HUES48 (cell line): ENCODE measurements around the gene PAPSS2.

Source experiments
- H3K27ac ChIP-seq: one replicate; pipeline ENCODE4 v1.7.0; 2013; ENCODE audit warnings: low read depth, low read length, inconsistent platforms
- H3K27me3 ChIP-seq: 2 replicates; pipeline ENCODE4 v1.6.1; 2013; ENCODE audit warnings: mild to moderate bottlenecking, low read length; ENCODE audit not compliant: control insufficient read depth, insufficient read depth
- H3K36me3 ChIP-seq: 2 replicates; pipeline ENCODE4 v1.6.1; 2013; ENCODE audit warnings: low read length; ENCODE audit not compliant: control insufficient read depth, insufficient read depth
- H3K4me1 ChIP-seq: 2 replicates; pipeline ENCODE4 v1.6.1; 2013; ENCODE audit warnings: mild to moderate bottlenecking, low read length; ENCODE audit not compliant: control insufficient read depth, insufficient read depth
- H3K4me3 ChIP-seq: 2 replicates; pipeline ENCODE4 v1.5.1; 2013; ENCODE audit warnings: mild to moderate bottlenecking, low read depth, low read length
- H3K9ac ChIP-seq: 2 replicates; pipeline ENCODE4 v1.6.1; 2013; ENCODE audit warnings: mild to moderate bottlenecking, low read depth, low read length, moderate library complexity
- H3K9me3 ChIP-seq: 2 replicates; pipeline ENCODE4 v1.6.1; 2013; ENCODE audit warnings: low read length; ENCODE audit not compliant: control insufficient read depth, insufficient read depth

PAPSS2 gene

DNA sequence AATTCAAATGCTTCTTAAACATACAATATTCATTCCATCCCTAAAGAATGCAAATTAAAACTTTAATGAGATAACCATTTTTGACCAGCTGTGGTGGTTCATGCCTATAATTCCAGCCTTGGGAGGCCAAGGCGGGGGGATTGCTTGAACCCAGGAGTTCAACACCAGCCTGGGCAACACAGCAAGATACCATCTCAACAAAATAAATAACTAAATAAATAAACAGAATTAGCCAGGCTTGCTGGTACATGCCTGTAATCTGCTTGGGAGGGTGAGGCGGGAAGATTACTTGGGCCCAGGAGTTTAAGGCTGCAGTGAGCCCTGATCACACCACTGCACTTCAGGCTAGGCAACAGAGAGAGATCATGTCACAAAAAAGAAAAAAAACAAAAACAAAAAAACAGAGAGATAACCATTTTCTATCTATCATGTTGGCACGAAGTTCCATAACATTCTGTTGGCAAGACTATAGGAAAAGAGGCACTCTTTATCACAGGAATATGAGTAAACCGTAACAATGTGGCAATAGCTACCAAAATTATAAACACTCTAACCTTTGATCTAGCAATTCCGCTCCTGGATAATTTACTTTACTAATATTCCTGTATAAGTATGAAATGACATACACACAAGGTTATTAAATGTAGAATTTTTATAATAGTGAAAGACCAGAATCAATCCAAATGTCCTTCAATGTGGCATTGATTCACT lies 106.1 kb downstream of the PAPSS2 start:
- H3K9me3 ChIP-seq: no peaks in the 10 kb centered on the region
- no peaks in the 10 kb centered on the region for H3K27me3 ChIP-seq
- H3K4me1 ChIP-seq: no peaks in the 10 kb centered on the region; the same call in 1 of the 2 replicates
- peaks cover 46% of the 10 kb centered on the region for H3K36me3 ChIP-seq
- no peak overlapping the region for H3K27ac ChIP-seq
- no peak overlapping the region for H3K9ac ChIP-seq
- no peak overlapping the region for H3K4me3 ChIP-seq

DNA sequence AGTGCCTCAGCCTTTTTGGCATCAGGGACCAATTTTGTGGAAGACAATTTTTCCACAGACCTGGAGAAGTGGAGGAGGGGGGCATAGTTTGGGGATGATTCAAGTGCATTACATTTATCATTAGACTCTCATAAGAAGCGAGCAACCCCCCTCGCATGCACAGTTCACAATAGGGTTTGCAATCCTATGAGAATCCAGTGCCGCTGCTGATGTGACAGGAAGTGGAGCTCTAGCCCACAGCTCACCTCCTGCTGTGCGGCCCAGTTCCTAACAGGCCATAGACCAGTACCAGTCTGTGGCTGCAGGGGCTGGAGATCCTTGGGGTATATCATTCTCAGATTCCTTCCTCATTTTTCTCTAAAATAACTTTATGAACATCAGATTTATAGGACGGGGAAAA lies 107.6 kb downstream of the PAPSS2 start:
- peaks cover 49% of the 10 kb centered on the region for H3K36me3 ChIP-seq
- no peak overlapping the region for H3K4me3 ChIP-seq
- H3K27ac ChIP-seq: no peak overlapping the region
- H3K9me3 ChIP-seq: no peaks in the 10 kb centered on the region
- H3K4me1 ChIP-seq: no peaks in the 10 kb centered on the region; the same call in 1 of the 2 replicates
- no peak overlapping the region for H3K9ac ChIP-seq
- no peaks in the 10 kb centered on the region for H3K27me3 ChIP-seq

DNA sequence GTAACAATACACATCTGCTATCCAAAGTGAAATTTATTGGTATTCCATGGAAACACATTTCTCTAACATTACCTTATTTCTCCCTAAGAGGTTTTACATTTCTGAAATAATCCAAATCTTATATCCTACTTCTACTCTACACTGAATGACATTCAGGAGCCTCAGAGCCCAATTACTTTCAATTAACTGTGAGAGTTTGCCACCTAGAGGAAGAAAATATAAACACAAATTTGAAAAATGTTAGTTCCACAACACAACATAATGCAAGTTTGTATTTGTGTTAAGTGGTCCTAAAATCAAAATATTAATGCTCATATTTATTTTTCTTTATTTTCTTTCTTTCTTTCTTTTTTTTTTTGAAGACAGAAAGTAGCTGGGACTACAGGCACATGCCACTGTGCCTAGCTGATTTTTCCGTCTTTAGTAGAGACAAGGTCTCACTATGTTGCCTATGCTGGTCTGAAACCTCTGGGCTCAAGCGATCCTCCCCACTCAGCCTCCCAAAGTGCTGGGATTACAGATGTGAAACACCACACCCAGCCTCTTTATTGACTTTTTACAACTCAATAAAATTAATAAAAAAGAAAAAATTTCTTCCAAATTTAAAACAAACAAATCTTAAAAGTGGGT lies 112.3 kb downstream of the PAPSS2 start:
- Histone ChIP-seq H3K4me1 (no peaks in the 10 kb centered on the region; the same call in 1 of the 2 replicates), H3K9ac (no peak overlapping the region), H3K27me3 (no peaks in the 10 kb centered on the region), H3K4me3 (no peak overlapping the region), H3K9me3 (no peaks in the 10 kb centered on the region), H3K27ac (no peak overlapping the region), H3K36me3 (peaks cover 72% of the 10 kb centered on the region)

DNA sequence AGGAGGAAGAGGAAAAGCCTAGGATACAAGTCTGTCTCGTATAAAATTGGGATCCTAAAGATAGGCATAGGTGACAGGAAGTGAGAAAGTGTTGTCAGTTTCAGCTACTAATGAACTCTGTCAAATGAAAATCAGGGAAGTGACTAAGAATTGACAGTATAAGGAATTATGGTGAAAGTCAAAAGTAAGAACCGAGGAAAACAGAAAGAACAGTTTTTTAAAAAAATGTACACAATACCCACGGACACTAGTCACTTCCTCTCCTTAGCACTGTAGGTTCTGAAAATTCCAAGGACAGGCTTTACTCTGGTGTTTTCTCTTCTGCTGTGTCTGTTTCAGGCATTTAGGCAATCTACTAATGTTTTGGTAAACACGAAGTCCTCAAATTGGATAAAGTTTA lies 116.1 kb downstream of the PAPSS2 start:
- H3K4me3 ChIP-seq: no peak overlapping the region
- peaks cover 54% of the 10 kb centered on the region for H3K36me3 ChIP-seq
- no peaks in the 10 kb centered on the region for H3K27me3 ChIP-seq
- H3K9ac ChIP-seq: no peak overlapping the region
- H3K4me1 ChIP-seq: no peaks in the 10 kb centered on the region
- H3K9me3 ChIP-seq: no peaks in the 10 kb centered on the region
- no peak overlapping the region for H3K27ac ChIP-seq

DNA sequence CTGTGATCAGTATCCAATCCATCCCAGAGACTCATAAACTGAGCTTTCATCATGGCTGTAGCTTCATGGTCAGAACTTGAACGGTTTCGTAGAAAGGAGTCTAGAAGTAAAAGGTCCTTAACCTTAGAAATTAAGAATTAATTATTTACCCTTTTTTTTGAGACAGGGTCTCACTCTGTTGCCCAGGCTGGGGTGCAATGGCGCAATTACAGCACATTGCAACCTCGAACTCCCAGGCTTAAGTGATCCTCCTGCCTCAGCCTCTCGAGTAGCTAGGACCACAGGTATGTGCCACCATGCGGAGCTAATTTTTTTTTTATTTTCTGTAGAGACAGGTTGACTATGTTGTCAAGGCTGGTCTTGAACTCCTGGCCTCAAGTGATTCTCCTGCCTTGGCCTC lies 116.7 kb downstream of the PAPSS2 start:
- no peak overlapping the region for H3K9ac ChIP-seq
- no peak overlapping the region for H3K4me3 ChIP-seq
- H3K27ac ChIP-seq: no peak overlapping the region

DNA sequence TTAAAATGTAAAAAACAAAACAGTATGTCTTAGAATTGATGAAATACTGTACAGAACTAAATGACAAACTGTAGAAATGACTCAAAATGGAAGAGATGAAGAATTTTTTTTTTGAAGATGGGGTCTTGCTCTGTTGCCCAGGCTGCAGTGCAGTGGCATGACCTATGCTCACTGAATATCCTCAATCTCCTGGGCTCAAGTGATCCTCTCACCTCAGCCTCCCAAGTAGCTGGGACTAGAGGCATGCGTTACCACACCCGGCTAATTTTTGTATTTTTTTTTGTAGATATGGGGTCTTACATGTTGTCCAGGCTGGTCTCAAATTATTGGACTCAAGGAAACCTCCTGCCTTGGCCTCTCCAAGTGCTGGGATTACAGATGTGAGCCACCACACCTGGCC lies 121.9 kb downstream of the PAPSS2 start:
- H3K4me1 ChIP-seq: no peaks in the 10 kb centered on the region
- H3K4me3 ChIP-seq: no peak overlapping the region
- no peaks in the 10 kb centered on the region for H3K9me3 ChIP-seq
- H3K27me3 ChIP-seq: no peaks in the 10 kb centered on the region
- H3K27ac ChIP-seq: no peak overlapping the region
- peaks cover 60% of the 10 kb centered on the region for H3K36me3 ChIP-seq
- H3K9ac ChIP-seq: no peak overlapping the region

More for the DNA sequence above, 116.7 kb downstream of the PAPSS2 start:
- no peaks in the 10 kb centered on the region for H3K27me3 ChIP-seq
- H3K4me1 ChIP-seq: no peaks in the 10 kb centered on the region
- no peaks in the 10 kb centered on the region for H3K9me3 ChIP-seq
- peaks cover 51% of the 10 kb centered on the region for H3K36me3 ChIP-seq

DNA sequence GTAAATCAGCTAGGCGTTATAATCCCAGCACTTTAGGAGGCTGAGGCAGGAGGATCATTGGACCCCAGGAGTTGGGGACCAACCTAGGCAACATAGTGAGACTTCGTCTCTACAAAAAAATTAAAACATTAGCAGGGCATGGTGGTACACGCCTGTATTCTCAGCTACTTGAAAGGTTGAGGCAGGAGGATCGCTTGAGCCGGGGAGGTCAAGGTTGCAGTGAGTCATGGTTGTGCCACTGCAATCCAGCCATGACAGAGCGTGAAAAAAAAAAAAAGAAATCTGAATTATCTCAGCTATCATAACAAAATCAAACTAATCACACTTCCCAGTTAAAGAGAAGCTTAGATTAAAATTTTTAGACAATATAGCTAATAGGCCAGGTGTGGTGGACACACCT lies 123.0 kb downstream of the PAPSS2 start:
- no peaks in the 10 kb centered on the region for H3K9me3 ChIP-seq
- H3K4me1 ChIP-seq: no peaks in the 10 kb centered on the region
- H3K27ac ChIP-seq: no peak overlapping the region
- H3K9ac ChIP-seq: no peak overlapping the region
- H3K27me3 ChIP-seq: no peaks in the 10 kb centered on the region
- H3K4me3 ChIP-seq: no peak overlapping the region
- peaks cover 62% of the 10 kb centered on the region for H3K36me3 ChIP-seq

DNA sequence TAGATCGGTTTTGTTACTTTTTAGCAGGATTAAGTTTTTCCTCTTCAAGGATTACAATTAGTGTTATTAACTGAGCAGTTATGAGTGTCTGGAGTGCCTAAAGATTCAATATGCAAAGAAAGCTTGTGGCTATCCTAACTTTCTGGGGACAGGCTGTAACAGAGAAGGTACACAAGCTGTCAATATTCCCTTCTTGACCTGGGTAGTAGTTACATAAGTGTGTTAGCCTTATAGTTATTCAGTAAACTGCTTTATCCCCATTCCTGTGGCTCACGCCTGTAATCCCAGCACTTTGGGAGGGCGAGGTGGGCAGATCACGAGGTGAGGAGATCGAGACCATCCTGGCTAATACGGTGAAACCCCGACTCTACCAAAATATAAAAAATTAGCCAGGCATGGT lies 126.7 kb downstream of the PAPSS2 start:
- Histone ChIP-seq H3K27me3 (no peaks in the 10 kb centered on the region), H3K36me3 (peaks cover 77% of the 10 kb centered on the region), H3K27ac (no peak overlapping the region), H3K4me1 (no peaks in the 10 kb centered on the region), H3K4me3 (no peak overlapping the region), H3K9me3 (no peaks in the 10 kb centered on the region), H3K9ac (no peak overlapping the region)

DNA sequence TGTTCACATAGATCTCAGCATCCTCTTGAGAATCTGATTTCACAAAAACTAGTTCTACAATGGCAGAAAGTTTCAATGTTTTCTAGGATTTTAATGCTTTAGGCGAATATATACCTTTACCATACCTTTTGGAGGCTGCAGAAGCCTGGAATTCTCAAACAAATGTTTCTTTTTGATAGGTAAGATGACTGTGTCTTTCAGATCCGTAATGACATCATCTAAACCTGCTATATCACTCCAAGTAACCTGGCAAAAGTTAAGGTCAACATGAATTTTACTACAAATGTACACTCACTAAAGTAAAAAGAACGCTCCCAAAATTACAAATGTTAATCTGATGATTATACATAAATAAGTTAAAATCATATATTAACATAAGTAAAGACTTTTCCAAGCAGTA lies 130.5 kb downstream of the PAPSS2 start:
- H3K27ac ChIP-seq: no peak overlapping the region
- peaks cover 59% of the 10 kb centered on the region for H3K36me3 ChIP-seq
- peaks cover 11% of the 10 kb centered on the region; the same call in 1 of the 2 replicates for H3K4me1 ChIP-seq
- no peaks in the 10 kb centered on the region for H3K27me3 ChIP-seq
- H3K9me3 ChIP-seq: no peaks in the 10 kb centered on the region
- H3K9ac ChIP-seq: no peak overlapping the region
- no peak overlapping the region for H3K4me3 ChIP-seq

DNA sequence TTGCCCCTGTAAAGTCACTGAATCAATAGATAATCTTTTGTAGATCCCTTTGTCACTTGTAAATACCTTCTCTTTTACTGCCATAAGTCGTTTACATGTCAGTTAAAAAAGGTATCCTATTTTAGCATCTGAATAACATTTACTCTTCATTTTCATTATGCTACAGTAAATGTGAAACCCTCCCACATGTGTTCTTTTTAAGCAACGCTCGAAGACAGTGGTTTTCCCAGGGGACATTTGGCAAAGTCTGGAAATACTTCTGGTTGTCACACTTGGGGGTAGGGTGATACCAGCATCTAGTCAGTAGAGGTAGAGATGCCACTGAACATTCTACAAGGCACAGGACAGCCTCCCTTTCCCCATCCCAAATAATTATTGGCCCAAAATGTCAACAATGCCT lies 134.6 kb downstream of the PAPSS2 start:
- no peak overlapping the region for H3K4me3 ChIP-seq
- H3K9me3 ChIP-seq: peaks cover 3% of the 10 kb centered on the region; the same call in 1 of the 2 replicates
- H3K27me3 ChIP-seq: no peaks in the 10 kb centered on the region
- H3K9ac ChIP-seq: no peak overlapping the region
- peaks cover 58% of the 10 kb centered on the region for H3K36me3 ChIP-seq
- no peak overlapping the region for H3K27ac ChIP-seq
- peaks cover 12% of the 10 kb centered on the region; the same call in 1 of the 2 replicates for H3K4me1 ChIP-seq
